HL-60/S4 treated with phorbol 12-myristate 13-acetate at 8.2 ng/mL for 4 days and 3 days (cell line): ENCODE data around the gene METTL26.

Experiments used
- in situ Hi-C: fragments of 300-500 bp; cut with MboI; formaldehyde crosslinking; loops from 2 replicates; pipeline ENCODE4 v1.15.0; 2022; ENCODE audit warnings: low sequenced_read_pairs

METTL26 gene

GRCh38 chr16:660459-661183 is 24.5 kb upstream of the METTL26 start:
- in situ Hi-C loops, result no loop called here

- in situ Hi-C loops, result no loop called here
These were observed 24.0 kb upstream of the METTL26 start for GRCh38 chr16:660132-660458.

DNA sequence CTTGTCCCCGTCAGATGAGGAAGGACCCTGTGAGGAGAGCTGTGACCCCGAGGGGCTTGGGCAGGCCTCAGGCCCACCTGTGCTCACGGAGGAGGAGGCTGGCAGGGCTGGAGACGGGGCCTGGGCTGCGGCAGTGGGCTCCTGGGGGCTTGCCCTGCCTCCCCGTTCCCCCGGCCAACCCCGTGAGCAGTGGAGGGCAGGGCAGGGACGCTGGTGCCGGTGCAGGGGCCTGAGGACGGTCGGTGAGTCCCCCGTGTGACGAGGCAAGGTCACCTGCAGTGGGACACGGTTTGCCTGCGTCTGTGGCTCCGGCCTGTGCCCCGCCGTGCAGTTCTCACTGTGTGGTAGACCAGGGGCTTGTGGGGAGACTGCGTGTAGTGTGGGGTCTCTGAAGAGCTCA is 23.5 kb upstream of the METTL26 start:
- in situ Hi-C loops, result no loop called here

GRCh38 chr16:658679-659571 is 22.8 kb upstream of the METTL26 start:
- in situ Hi-C loops, result no loop called here

GRCh38 chr16:657487-657886 is 21.4 kb upstream of the METTL26 start:
- in situ Hi-C loops, result no loop called here

DNA sequence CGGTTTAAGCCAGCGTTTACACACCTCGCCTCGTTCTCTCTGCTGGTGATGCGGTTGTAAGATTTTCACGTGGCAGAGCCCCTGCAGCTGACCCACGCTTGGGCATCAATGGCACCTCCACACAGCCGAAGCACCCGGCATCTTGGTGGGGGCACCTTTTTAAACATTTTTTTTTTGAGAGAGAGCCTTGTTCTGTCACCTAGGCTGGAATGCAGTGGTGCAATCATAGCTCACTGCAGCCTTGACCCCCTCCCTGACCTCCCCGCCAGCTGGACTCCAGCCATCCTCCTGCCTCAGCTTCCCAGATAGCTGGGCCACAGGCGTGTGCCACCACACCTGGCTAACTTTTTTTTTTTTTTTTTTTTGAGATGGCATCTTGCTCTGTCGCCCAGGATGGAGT is 17.9 kb upstream of the METTL26 start:
- in situ Hi-C loops, result no loop called here

DNA sequence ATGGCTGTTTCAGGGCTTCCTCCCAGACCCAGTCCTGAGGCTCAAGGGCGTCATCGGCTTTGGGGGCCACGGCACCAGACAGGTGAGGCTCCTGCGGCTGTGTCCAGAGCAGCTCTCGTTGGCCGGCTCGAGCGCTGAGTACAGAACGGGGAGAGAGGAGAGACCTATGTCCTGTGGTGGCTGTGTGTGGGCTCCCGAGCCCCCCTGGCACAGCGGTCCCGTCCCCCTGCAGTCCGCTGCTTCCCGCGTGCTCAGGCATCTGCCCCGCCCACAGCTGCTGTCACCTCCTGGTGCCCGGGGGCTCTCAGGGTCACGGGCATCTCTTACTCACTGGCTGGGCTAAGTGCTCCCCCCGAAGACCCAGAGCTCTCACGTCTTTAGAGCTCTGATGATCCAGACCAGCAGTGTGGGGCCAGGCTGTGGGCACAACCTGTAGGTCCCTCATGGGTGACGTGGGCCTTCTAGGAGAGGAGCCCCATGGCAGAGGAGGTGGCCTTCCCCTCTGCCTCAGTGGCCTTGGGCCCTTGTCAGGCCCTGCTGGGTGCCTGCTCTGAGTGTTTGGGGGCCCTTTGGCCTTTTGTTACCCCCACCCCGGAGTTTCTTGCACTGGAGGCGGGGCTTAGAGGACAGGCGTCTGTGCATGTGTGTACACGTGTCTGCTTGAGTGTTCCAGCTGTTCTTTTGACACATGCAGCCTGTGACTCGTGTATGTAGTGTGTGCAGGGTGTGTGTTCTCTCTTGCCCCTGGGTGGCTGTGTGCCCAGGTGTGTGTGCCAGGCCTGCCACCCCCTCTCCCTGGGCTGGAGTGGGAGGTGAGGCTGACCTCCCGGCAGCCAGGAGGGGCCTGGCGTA is 16.6 kb upstream of the METTL26 start:
- in situ Hi-C loops, result no loop called here

DNA sequence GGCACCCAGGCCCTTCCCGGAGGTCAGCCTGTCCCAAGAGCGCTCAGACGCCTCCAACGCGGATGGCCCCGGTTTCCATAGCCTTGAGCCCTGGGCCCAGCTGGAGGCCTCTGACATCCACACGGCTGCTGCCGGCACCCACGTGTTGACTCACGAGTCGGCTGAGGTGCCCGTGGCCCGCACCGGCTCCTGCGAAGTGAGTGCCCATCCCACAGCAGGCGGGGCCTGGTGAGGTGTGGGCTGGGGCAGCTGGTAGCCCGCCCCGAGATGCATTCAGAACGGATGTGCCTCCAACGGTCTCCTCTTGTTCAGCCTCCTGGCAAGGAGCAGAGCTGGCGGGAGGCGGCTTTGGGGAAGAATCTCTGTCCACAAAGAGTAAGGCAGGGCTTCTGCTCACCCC is 15.7 kb upstream of the METTL26 start:
- in situ Hi-C loops, result no loop called here

GRCh38 chr16:649631-650030 is 13.5 kb upstream of the METTL26 start:
- in situ Hi-C loops, result no loop called here

GRCh38 chr16:648781-649589 is 12.9 kb upstream of the METTL26 start, which contains the start of gene WDR90:
WDR90 (plus strand) TSS chr16:649365; CDS start chr16:649417, 52 bp downstream.
- in situ Hi-C loops, result no loop called here

GRCh38 chr16:648071-648780 is 12.1 kb upstream of the METTL26 start:
- in situ Hi-C loops, result no loop called here

GRCh38 chr16:647173-647902 is 11.2 kb upstream of the METTL26 start:
- in situ Hi-C loops, result no loop called here

DNA sequence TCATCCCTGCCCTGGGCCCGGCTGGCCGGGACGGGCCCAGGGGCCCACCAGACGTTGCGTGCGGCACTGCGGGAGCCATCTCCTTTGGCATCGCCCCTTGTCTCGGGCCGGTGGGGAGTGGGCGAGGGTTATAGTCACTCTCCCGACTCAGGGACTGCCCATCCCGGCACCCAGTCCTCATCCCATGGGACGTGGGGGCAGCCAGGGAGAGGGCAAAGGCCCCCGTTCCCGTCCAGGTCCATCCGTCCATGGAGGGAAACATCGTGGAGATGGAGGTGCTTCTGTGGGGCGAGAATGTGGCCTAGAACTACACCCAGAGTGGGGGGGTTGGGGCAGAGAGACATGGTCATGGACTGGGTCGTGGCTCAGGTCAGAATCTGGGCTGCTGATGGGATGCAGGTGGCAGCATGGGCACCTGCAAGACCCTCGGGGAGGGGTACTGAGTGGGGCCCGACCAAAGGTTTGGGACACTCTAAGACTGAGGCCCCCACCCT is 10.6 kb upstream of the METTL26 start:
- in situ Hi-C loops, result no loop called here

- in situ Hi-C loops, result no loop called here
These were observed 10.0 kb upstream of the METTL26 start for GRCh38 chr16:645852-646678.

GRCh38 chr16:644556-644955 is 8.5 kb upstream of the METTL26 start:
- in situ Hi-C loops, result no loop called here

- in situ Hi-C loops, result no loop called here
These were observed 6.9 kb upstream of the METTL26 start for GRCh38 chr16:643050-643368.

GRCh38 chr16:642189-643049 is 6.3 kb upstream of the METTL26 start:
- in situ Hi-C loops, result no loop called here
